Measurements from ENCODE around the gene PPP5C.
"Not testable (repeated sequence)": the region's sequence is repeated elsewhere in the genome, so short reads cannot be mapped to it uniquely, and the experiment has no call there.

Gene PPP5C

GRCh38 chr19:46435009-46435408 is 88.1 kb downstream of the PPP5C start:
- peak in 9 of 14 donors; percentile 16 to 70 (median 32) for DNase-seq

GRCh38 chr19:46435689-46436088 is 88.8 kb downstream of the PPP5C start:
- not testable (repeated sequence) for DNase-seq

All from C1 segment of cervical spinal cord (tissue), 14 donors.